ENCODE measurements around the gene CORO2B. TPM values are rescaled to one million over a fixed set of nuclear protein-coding genes. Genes with fewer than 3 reads are reported as not detected.

Gene CORO2B
- polyA plus RNA-seq, 3 donors from 2014 or later = not detected

DNA sequence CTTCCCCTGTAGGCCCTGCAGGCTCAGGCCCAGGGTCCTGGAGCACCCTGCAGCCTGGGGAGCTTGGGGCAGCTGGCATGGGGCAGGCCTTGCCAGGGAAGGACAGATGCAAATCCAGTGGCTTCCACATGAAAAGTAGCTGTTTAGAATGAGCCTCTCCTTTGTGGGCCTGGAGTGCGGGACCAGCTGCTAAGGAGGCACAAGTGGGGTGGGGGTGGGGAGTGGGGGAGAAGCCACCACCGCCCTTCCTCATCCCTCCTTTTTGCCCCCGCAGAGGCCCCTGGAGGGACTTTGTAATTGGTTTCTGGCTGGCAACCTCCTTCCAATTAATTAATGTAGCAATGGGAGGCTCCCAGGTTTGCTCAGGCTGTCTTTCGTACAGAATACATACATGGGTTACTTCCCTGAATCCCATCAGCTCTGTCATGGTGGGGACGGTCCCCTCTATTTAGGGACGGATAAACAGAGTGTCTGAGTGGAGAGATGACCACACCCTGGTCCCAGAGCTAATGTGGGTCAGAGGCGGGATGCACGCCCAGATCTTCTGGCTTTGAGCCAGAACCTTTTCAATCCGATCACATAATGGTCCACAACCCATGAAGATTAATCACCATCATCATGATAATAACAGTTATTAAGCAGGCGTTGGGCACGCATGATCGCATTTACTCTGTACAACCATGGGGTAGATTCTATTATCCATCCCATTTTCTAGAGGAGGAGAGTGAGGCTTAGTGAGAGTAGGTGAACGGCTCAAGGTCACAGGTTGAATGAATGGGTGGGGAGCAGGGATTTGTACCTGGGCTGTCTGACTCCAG is 6.2 kb downstream of the CORO2B start:
- no peak for DNase-seq
- H3K4me3 Mint-ChIP-seq = no peak overlapping the region
- no peak overlapping the region for H3K27ac Mint-ChIP-seq
- no peaks in the 10 kb centered on the region for H3K36me3 Mint-ChIP-seq
- H3K9me3 Mint-ChIP-seq = no peaks in the 10 kb centered on the region
- peaks cover 4 to 11% (median 7%) of the 10 kb centered on the region in 3 donors for H3K27me3 Mint-ChIP-seq (ENCODE audit: low read depth in 3 of 3)
- H3K4me1 Mint-ChIP-seq = peaks cover 0 to 1% of the 10 kb centered on the region in 2 donors

DNA sequence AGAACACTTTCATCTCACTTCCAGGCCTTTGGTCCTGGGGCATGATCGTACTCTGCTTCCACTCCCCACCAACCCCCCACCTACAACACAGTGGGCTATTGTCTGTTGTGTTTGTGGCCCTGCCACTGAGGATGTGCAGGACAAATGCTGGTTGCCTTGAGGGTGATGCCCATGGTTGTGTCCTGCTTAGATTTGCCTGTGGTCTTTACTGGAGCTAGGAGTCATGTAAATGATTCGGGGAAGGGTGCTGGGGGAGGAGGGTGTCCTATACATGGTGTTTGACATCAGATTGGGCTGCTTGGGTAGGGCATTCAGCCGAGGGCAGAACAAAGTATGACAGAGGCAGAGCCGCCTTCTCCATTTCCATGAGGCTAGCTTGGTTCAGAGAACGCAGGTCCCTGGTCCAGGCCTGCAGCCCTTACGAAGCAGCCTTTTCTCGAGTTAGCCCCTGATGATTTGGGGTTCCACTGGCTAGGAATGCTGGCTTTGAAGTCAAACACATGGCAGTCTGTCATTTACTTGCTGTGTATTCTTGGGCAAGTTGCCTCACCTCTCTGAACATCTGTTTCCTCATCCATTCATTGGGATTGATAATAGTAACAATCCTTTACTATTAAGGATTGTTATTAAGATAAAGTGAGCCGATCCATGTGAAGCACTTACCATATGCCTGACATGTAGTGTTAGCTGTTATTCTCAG is 6.9 kb downstream of the CORO2B start:
- H3K9me3 Mint-ChIP-seq = no peaks in the 10 kb centered on the region
- no peak overlapping the region for H3K27ac Mint-ChIP-seq
- H3K27me3 Mint-ChIP-seq (ENCODE audit: low read depth in 3 of 3) = peaks cover 2 to 8% (median 4%) of the 10 kb centered on the region in 3 donors
- no peaks in the 10 kb centered on the region for H3K4me1 Mint-ChIP-seq
- H3K4me3 Mint-ChIP-seq = no peak overlapping the region
- no peak for DNase-seq
- no peaks in the 10 kb centered on the region for H3K36me3 Mint-ChIP-seq

DNA sequence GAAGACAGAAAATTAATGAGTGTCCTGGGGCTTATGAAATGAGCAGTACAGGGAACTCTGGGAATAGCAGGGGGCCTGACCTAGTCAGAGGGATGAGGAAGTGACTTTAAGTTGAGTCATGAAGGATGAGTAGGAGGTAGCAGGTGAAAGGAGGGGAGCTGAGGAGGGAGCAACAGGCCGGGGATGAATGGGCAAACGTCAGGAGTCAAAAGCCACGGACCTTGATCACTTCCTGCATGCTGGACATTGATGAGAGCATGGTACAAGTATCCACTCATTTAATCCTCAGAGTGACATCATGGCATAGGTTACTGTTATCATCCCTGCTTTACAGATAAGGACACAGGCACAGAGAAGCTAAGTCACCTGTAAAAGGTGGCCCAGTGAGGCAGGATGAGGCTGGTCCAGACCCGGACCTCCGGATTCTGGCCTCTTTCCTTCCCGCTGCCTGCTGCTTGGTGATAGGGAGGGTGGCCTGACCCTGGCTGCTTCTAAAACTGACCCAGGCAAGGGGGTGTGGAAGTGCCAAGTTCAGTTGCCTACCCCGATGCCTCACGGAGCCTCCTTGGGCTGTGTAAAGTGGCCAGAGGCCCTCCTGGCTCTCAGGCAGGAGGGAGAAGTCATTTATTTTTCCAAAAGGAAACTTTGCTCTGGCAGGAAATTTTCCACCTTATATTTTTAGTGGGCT is 7.6 kb downstream of the CORO2B start:
- H3K27me3 Mint-ChIP-seq (ENCODE audit: low read depth in 3 of 3) = peaks cover 2 to 4% (median 4%) of the 10 kb centered on the region in 3 donors
- DNase-seq = no peak
- no peaks in the 10 kb centered on the region for H3K4me1 Mint-ChIP-seq
- H3K27ac Mint-ChIP-seq = no peak overlapping the region
- no peaks in the 10 kb centered on the region for H3K9me3 Mint-ChIP-seq
- no peaks in the 10 kb centered on the region for H3K36me3 Mint-ChIP-seq
- H3K4me3 Mint-ChIP-seq = no peak overlapping the region

DNA sequence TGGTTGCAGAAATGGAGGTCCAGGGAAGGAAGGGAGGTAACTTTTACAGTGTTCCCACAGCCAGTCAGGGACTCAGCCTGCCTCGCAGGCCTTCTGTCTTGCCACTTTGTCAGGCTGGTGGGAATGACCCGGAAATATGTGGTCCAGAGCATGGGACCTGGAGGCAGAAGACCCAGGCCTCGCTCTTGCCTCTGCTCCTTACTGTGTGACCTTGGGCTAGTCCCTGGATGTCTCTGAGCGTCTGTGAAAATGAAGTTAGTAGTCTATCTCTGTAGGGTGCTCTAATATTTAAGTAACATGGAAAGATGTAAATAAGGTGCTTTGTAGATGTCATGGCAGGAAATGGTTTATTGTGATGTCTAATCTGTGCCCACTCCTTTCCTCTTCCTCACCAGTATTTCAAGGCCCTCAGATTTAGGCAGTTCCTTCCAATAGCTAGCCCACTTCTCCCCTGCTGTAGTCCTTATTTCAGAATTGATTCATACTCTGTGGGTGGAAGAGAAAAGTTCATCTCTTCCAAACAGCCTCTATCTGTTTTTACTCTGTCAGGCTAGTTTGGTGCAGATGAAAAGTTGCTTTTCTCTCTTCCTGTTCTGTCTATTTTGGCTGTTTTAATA is 9.1 kb downstream of the CORO2B start:
- no peaks in the 10 kb centered on the region for H3K9me3 Mint-ChIP-seq
- H3K4me1 Mint-ChIP-seq = no peaks in the 10 kb centered on the region
- no peak for DNase-seq
- peaks cover 2 to 4% (median 4%) of the 10 kb centered on the region in 3 donors for H3K27me3 Mint-ChIP-seq (ENCODE audit: low read depth in 3 of 3)
- no peaks in the 10 kb centered on the region for H3K36me3 Mint-ChIP-seq
- no peak overlapping the region for H3K27ac Mint-ChIP-seq
- H3K4me3 Mint-ChIP-seq = no peak overlapping the region

DNA sequence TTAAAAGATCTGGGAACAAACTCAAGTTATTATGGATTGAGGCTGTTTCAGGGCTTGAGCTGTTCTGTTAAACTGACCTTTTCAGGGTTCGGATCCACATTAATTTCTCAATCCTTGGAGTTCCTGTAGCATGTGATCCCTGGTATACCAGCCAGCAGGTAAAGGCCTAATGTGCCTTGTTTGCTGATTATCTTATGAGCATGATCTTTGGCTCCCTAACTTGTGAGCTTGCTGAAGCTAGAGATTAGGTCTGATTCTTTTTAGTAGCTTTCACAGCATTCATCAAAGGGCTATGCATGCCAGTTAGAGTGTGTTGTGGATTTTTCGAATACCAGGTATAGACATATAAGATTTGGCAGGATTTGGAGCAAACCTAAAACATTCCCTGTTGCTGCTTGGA is 10.3 kb downstream of the CORO2B start:
- Mint-ChIP-seq H3K4me3 (no peak overlapping the region), H3K9me3 (no peaks in the 10 kb centered on the region), H3K27ac (no peak overlapping the region), H3K4me1 (no peaks in the 10 kb centered on the region), H3K36me3 (no peaks in the 10 kb centered on the region), H3K27me3 (ENCODE audit: low read depth in 3 of 3) (peaks cover 2 to 4% (median 4%) of the 10 kb centered on the region in 3 donors)
- no peak for DNase-seq

DNA sequence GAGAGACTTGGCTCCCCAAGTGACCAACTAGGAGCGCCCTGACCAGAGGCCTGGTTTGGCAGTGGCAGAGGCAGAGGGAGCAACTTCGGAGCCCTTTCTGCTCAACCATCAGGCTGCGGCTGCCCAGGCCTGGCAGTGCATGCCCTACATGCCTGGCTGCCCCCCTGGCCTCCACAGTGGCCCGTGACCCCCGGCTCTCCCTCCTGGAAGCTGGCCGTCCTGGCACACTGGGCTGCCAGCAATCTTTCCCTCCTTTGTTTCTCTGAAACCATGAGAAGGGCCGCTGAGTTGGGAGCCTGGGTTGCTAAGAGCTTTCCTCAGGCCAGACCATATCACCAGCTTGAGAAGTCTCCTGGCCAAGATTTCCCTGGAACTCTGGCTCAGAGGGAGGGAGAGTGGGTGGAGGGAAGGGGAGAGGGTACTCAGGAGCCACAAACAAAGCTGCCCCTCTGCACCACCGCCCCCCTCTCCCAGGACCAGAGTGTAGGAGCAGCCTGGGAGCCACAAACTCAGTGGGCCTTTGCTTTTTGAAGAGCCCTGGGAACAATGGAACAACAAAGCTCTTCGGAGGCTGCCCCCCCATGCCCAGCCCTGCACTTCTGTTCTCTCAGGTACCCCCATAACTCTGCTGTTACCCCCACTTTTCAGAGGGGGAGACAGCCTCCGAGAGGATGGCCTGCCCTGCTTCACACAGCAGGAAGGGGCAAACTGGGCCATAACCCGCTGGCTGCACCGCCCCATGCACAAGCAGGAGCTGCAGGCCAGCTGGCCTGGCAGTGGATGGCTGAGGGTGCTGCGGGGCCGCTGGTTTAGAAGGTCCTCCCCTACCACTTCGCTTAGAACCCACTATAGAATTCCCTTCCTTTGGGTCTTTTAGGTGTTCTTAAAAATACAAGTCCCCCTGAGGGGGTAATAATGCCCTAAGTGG is 11.3 kb downstream of the CORO2B start:
- no peak overlapping the region for H3K4me3 Mint-ChIP-seq
- no peak overlapping the region for H3K27ac Mint-ChIP-seq
- no peak for DNase-seq

DNA sequence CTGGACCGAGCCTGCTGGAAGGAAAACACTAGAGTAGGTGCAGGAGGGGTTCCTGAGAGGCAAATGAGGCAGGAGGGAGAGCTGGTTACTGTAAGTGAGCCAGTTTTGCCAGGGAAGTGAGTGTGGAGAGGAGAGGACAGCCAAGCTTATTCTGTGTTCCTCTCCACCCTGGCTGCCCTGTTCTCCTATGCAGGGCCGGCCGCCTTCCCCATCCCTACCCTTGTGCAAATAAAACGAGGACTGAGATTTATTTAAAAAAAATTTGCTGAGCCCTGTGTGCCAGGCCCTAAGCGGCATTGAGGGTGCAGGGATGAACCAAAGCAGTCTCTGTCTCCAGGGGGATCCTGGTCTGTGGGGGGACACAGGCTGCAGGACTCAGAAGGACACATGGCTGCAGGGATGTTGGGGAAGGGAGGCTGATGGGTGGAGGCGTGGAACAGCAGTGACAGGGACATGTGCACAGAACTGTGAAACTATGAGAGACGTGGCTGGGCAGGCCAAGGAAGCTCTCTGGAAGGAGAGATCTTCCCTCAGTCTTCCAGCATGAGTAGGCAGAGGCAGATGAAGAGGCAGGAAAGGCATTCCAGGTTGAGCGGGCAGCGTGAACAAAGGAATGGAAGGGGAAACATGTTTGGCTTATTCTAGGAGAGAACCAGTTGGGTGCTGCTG is 12.1 kb downstream of the CORO2B start:
- H3K4me1 Mint-ChIP-seq = no peaks in the 10 kb centered on the region
- H3K4me3 Mint-ChIP-seq = no peak overlapping the region
- no peak for DNase-seq
- peaks cover 3 to 4% (median 4%) of the 10 kb centered on the region in 3 donors for H3K27me3 Mint-ChIP-seq (ENCODE audit: low read depth in 3 of 3)
- peak overlapping the region in 1 of 6 donors; percentile 24 for H3K27ac Mint-ChIP-seq
- H3K9me3 Mint-ChIP-seq = no peaks in the 10 kb centered on the region
- H3K36me3 Mint-ChIP-seq = no peaks in the 10 kb centered on the region

More for the DNA sequence above, 11.3 kb downstream of the CORO2B start:
- Mint-ChIP-seq H3K9me3 (no peaks in the 10 kb centered on the region), H3K4me1 (no peaks in the 10 kb centered on the region), H3K27me3 (ENCODE audit: low read depth in 3 of 3) (peaks cover 2 to 4% (median 4%) of the 10 kb centered on the region in 3 donors), H3K36me3 (no peaks in the 10 kb centered on the region)

DNA sequence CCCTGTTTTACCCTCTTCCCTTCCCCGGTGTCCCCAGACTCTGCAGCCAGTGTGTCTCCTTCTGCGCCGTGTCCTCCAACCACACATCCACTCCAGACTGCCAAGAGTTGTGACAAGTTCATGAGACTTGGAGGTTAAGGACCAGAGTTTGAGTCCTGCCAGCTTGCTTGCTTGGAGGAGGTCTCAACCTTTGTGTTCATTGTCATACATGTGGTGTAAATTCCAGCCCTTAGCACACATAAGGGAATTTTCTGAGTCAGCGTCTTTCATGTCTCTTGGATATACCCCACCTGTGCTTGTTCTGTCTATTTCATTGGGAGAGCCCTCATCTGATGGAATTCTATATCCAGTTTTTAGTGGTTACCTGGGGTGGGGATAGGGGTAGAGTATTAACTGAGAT is 13.3 kb downstream of the CORO2B start:
- H3K27ac Mint-ChIP-seq = no peak overlapping the region
- no peaks in the 10 kb centered on the region for H3K9me3 Mint-ChIP-seq
- H3K4me1 Mint-ChIP-seq = no peaks in the 10 kb centered on the region
- no peaks in the 10 kb centered on the region for H3K36me3 Mint-ChIP-seq
- DNase-seq = no peak
- H3K27me3 Mint-ChIP-seq (ENCODE audit: low read depth in 3 of 3) = peaks cover 3 to 4% (median 4%) of the 10 kb centered on the region in 3 donors
- H3K4me3 Mint-ChIP-seq = no peak overlapping the region

DNA sequence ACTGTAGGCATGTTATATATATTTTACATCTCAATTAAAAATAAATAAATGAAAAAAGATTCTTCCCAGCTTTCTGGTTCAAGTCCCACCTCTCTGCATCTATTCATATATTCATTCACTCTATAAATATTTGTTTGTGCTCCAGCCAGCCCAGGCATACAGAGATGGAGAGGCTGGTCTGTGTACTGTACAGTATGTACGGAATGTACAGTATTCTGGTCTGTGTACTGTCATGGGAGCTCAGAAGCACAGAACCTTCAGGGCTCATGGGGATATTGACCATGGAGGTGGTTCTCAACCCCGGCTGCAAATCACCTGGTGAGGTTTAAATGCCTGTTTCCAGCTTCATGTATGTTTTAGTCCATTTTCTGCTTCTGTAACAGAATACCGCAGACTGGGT is 13.8 kb downstream of the CORO2B start:
- DNase-seq = no peak
- Mint-ChIP-seq H3K27ac (no peak overlapping the region), H3K4me1 (no peaks in the 10 kb centered on the region), H3K4me3 (no peak overlapping the region), H3K27me3 (ENCODE audit: low read depth in 3 of 3) (peaks cover 3 to 4% (median 3%) of the 10 kb centered on the region in 3 donors), H3K9me3 (no peaks in the 10 kb centered on the region), H3K36me3 (no peaks in the 10 kb centered on the region)

DNA sequence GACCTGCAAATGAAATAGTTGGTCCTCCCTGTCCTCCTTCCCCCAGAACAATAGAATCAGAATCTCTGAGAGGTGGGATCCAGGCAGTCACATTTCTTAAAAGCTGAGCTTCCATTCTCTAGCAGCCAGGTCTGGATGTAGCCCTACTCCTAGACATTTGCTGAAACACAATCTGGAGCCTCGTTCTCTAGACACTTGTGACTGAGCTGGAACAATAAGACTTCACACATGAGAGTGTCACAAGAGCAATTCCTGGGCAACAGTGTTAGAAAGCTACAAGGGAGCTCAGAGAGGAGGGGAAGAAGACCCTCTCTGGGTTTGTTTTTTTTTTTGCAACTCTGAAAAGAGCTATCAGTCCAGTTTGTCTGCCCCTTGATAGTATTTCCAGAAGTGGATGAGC is 14.5 kb downstream of the CORO2B start:
- Mint-ChIP-seq H3K4me3 (no peak overlapping the region), H3K27me3 (ENCODE audit: low read depth in 3 of 3) (peaks cover 3 to 4% (median 3%) of the 10 kb centered on the region in 3 donors), H3K27ac (no peak overlapping the region), H3K9me3 (no peaks in the 10 kb centered on the region), H3K4me1 (no peaks in the 10 kb centered on the region), H3K36me3 (no peaks in the 10 kb centered on the region)
- no peak for DNase-seq

DNA sequence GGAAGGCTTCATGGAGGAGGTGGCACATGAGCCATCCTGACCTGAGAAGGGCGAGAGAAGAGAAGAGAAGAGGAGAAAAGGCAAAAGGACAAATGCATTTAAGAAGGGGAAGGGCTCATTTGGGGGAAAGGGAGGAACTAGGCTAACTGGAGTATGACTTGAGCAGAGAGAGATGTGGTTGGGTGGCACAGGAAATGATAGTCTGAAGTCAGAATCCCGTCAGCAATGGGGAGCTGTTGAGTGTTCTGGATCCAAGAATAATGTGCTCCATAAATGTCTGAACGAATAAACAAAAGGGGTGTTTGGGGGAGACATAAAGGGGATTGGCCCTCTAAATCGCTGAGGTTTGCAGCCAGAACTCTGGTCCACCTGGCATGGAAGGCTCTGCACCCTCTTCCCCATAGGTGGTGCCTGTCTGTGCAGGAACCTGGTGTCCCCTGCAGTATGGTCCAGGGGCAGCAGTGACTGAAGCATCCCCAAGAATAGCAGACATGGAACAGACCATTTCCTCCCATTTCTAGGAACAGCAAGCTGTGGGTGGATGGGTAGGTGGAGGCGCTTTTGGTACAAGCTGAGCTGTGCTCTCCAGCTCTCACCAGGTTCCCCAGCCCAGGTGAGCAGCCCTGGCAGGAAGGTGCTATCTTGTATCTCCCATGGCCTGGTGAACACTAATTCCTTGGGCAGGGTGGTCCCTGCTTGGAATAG is 15.2 kb downstream of the CORO2B start:
- DNase-seq = no peak
- Mint-ChIP-seq H3K27me3 (ENCODE audit: low read depth in 3 of 3) (peaks cover 3 to 4% (median 3%) of the 10 kb centered on the region in 3 donors), H3K9me3 (no peaks in the 10 kb centered on the region), H3K36me3 (no peaks in the 10 kb centered on the region), H3K4me3 (no peak overlapping the region), H3K27ac (no peak overlapping the region), H3K4me1 (no peaks in the 10 kb centered on the region)

Measured in immature natural killer cell (primary cell).